Thyroid gland (tissue), 4 donors: Measurements from ENCODE around the gene LRRC7. TPM values are rescaled to one million over a fixed set of nuclear protein-coding genes. Genes with fewer than 3 reads are reported as not detected.
"Not testable (repeated sequence)": the region's sequence is repeated elsewhere in the genome, so short reads cannot be mapped to it uniquely, and the experiment has no call there.

Source experiments
- DNase-seq, 2 donors: peaks; one replicate each; pipeline ENCODE4 v3.0.0-alpha.2; 2019
- H3K27ac ChIP-seq, 3 donors: fragments of 200-600 bp; sonication (generic); 1 replicate in 2 of 3; 2 replicates in 1 of 3; pipeline ENCODE4 v1.5.1; 2016 to 2019; ENCODE audit warnings: mild to moderate bottlenecking in 1 of 3, moderate library complexity in 1 of 3
- H3K27me3 ChIP-seq: fragments of 200-600 bp; sonication (generic); one replicate; pipeline ENCODE4 v1.5.1; 2019
- H3K36me3 ChIP-seq, 2 donors: fragments of 200-600 bp; sonication (generic); one replicate each; pipeline ENCODE4 v1.5.1; 2016 to 2019
- H3K4me1 ChIP-seq, 2 donors: fragments of 200-600 bp; sonication (generic); one replicate each; pipeline ENCODE4 v1.5.1; 2017 to 2019
- H3K4me3 ChIP-seq, 3 donors: fragments of 200-600 bp; sonication (generic); replicated peaks in 1 of 3; 1 replicate in 2 of 3; 2 replicates in 1 of 3; pipeline ENCODE4 v1.5.1; 2016; ENCODE audit warnings: mild to moderate bottlenecking in 1 of 3
- H3K9me3 ChIP-seq: fragments of 200-600 bp; sonication (generic); one replicate; pipeline ENCODE4 v1.5.1; 2017
- POLR2A ChIP-seq, 2 donors: fragments of 450-650 bp; IDR thresholded peaks; one replicate each; pipeline ENCODE4 v1.6.1; 2017; ENCODE audit warnings: antibody characterized with exemption in 2 of 2, mild to moderate bottlenecking in 2 of 2, moderate library complexity in 1 of 2
- WGBS, 2 donors: methylation state at CpG; one replicate each; pipeline ENCODE4 v1.1.5; 2017; 5-methylcytosine and 5-hydroxymethylcytosine counted together
- intact Hi-C: fragments of 100-400 bp; cut with DNase I; formaldehyde crosslinking; loops from one replicate; pipeline ENCODE4 v1.15.1; 2023
- total RNA-seq, 4 donors: library from RNA; depleted of rRNA; stranded (reverse); fragments of >200 nt; gene quantifications; one replicate each; pipeline ENCODE4 v1.2.3, GENCODE V29; 2016
- TF ChIP-seq, protein P1 (sequence below), 6 experiments: fragments of 200-600 bp in 3 of 6; fragments of 450-650 bp in 3 of 6; sonication (generic) in 3 of 6; IDR thresholded peaks; one replicate each; pipeline ENCODE4 v1.5.1; 2016 to 2019; ENCODE audit warnings: antibody characterized with exemption in 6 of 6, mild to moderate bottlenecking in 2 of 6, inconsistent platforms in 1 of 6, moderate library complexity in 1 of 6

The LRRC7 gene
- total RNA-seq, 4 donors from 2014 or later = 7.9 to 31.7 (median 18.7) TPM

- Histone ChIP-seq H3K27me3 (no peaks in the 10 kb centered on the region), H3K27ac (no peak overlapping the region), H3K36me3 (no peaks in the 10 kb centered on the region), H3K9me3 (no peaks in the 10 kb centered on the region), H3K4me1 (no peaks in the 10 kb centered on the region), H3K4me3 (no peak overlapping the region)
- DNase-seq = no peak
- TF ChIP-seq, protein P1, sequence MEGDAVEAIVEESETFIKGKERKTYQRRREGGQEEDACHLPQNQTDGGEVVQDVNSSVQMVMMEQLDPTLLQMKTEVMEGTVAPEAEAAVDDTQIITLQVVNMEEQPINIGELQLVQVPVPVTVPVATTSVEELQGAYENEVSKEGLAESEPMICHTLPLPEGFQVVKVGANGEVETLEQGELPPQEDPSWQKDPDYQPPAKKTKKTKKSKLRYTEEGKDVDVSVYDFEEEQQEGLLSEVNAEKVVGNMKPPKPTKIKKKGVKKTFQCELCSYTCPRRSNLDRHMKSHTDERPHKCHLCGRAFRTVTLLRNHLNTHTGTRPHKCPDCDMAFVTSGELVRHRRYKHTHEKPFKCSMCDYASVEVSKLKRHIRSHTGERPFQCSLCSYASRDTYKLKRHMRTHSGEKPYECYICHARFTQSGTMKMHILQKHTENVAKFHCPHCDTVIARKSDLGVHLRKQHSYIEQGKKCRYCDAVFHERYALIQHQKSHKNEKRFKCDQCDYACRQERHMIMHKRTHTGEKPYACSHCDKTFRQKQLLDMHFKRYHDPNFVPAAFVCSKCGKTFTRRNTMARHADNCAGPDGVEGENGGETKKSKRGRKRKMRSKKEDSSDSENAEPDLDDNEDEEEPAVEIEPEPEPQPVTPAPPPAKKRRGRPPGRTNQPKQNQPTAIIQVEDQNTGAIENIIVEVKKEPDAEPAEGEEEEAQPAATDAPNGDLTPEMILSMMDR (IDR thresholded peaks at IDR 0.05) = no peak
- TF ChIP-seq POLR2A (IDR thresholded peaks at IDR 0.05) = no peak
- intact Hi-C loops = no loop called here
Measured at GRCh38 chr1:69921486-69921885, 353.8 kb downstream of the LRRC7 start.

DNA sequence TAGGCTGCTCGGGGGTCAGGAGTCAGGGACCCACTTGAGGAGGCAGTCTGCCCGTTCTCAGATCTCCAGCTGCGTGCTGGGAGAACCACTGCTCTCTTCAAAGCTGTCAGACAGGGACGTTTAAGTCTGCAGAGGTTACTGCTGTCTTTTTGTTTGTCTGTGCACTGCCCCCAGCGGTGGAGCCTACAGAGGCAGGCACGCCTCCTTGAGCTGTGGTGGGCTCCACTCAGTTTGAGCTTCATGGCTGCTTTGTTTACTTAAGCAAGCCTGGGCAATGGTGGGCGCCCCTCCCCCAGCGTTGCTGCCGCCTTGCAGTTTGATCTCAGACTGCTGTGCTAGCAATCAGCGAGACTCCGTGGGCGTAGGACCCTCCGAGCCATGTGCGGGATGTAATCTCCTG lies 360.5 kb downstream of the LRRC7 start:
- DNase-seq, H3K4me3 ChIP-seq, intact Hi-C loops, H3K27ac ChIP-seq, H3K4me1 ChIP-seq, H3K36me3 ChIP-seq, H3K9me3 ChIP-seq, H3K27me3 ChIP-seq: not testable (repeated sequence)
- 89 to 92% methylated on average over 10 to 14 of the region's 14 CpGs for WGBS, 2 donors

GRCh38 chr1:69929308-69930057 lies 361.8 kb downstream of the LRRC7 start:
- H3K27me3 ChIP-seq = no peaks in the 10 kb centered on the region
- intact Hi-C loops = no loop called here
- no peak for DNase-seq
- H3K36me3 ChIP-seq = no peaks in the 10 kb centered on the region
- WGBS, 2 donors = 90 to 93% methylated on average over 2 of the region's 2 CpGs
- TF ChIP-seq, protein P1 (IDR thresholded peaks at IDR 0.05) = no peak
- TF ChIP-seq POLR2A (IDR thresholded peaks at IDR 0.05) = no peak
- no peak overlapping the region for H3K4me3 ChIP-seq
- H3K27ac ChIP-seq = no peak overlapping the region
- H3K9me3 ChIP-seq = no peaks in the 10 kb centered on the region
- H3K4me1 ChIP-seq = no peaks in the 10 kb centered on the region

GRCh38 chr1:69930396-69930795 lies 362.7 kb downstream of the LRRC7 start:
- TF ChIP-seq POLR2A (IDR thresholded peaks at IDR 0.05) = no peak
- TF ChIP-seq, protein P1 (IDR thresholded peaks at IDR 0.05) = no peak
- 70 to 88% methylated on average over 2 of the region's 2 CpGs for WGBS, 2 donors
- intact Hi-C loops = no loop called here

DNA sequence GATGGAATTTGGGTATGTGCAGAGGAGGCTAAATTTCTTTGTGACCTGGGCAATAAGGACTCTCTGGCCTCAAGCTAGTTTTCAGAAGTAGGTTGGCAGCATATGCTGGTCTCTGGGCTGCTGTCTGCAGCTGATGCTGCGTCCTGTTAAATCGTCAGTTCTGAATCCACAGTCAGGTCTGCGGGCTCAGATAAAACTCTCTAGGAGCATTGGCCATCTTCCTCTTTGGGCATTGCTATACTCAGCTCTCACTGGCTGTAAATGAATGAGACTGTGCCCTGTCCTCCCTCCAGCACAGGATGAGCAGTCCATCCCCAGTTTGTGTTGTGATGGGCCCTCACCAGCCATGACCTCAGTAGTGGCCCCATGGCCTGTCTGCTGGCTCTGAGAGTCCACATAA lies 365.0 kb downstream of the LRRC7 start:
- intact Hi-C loops = no loop called here
- Histone ChIP-seq H3K36me3 (no peaks in the 10 kb centered on the region), H3K27me3 (no peaks in the 10 kb centered on the region), H3K4me1 (no peaks in the 10 kb centered on the region), H3K9me3 (no peaks in the 10 kb centered on the region), H3K4me3 (no peak overlapping the region), H3K27ac (no peak overlapping the region)
- 87 to 97% methylated on average over 3 of the region's 3 CpGs for WGBS, 2 donors
- DNase-seq = no peak
- no peak for TF ChIP-seq POLR2A (IDR thresholded peaks at IDR 0.05)
- TF ChIP-seq, protein P1 (IDR thresholded peaks at IDR 0.05) = no peak

More at GRCh38 chr1:69930396-69930795, 362.7 kb downstream of the LRRC7 start:
- Histone ChIP-seq H3K9me3 (no peaks in the 10 kb centered on the region), H3K36me3 (no peaks in the 10 kb centered on the region), H3K4me1 (no peaks in the 10 kb centered on the region), H3K4me3 (no peak overlapping the region), H3K27ac (no peak overlapping the region), H3K27me3 (no peaks in the 10 kb centered on the region)
- no peak for DNase-seq
